PC-3 (cell line): ENCODE measurements around the gene PADI3.

Experiments
- CTCF ChIP-seq: fragments of 300-600 bp; sonication (generic); conservative IDR thresholded peaks from 2 replicates; pipeline ENCODE4 v1.5.1; 2017; ENCODE audit warnings: antibody characterized with exemption, low read depth, mild to moderate bottlenecking, low read length
- EZH2 ChIP-seq: fragments of 300-600 bp; sonication (generic); IDR thresholded peaks from one replicate; pipeline ENCODE4 v1.6.1; 2017; ENCODE audit warnings: antibody characterized with exemption, mild to moderate bottlenecking, low read length; ENCODE audit not compliant: unreplicated experiment

- TF ChIP-seq CTCF (no peak), EZH2 (no peak)
Measured at GRCh38 chr1:17250601-17251000, 1.7 kb downstream of the PADI3 start.
